Adrenal gland (tissue), 12 donors: ENCODE results near the gene ACSM6. TPM values are rescaled to one million over a fixed set of nuclear protein-coding genes. Genes with fewer than 3 reads are reported as not detected.

Experiments used
- DNase-seq, 7 donors: peaks; one replicate each; pipeline ENCODE4 v3.0.0-alpha.2; 2019 to 2020
- H3K27ac ChIP-seq, 5 donors: fragments of 200-600 bp; sonication (generic) in 4 of 5; 1 replicate in 3 of 5; 2 replicates in 2 of 5; pipeline versions ENCODE4 v1.5.1 to v1.8.0; 2016 to 2020; ENCODE audit warnings: mild to moderate bottlenecking in 1 of 5
- H3K27me3 ChIP-seq: fragments of 200-600 bp; 2 replicates; pipeline ENCODE4 v1.8.0; 2021
- H3K36me3 ChIP-seq, 2 donors: fragments of 200-600 bp; replicated peaks in 1 of 2; 1 replicate in 1 of 2; 2 replicates in 1 of 2; pipeline versions ENCODE4 v1.5.1 to v1.8.0; 2018 to 2022
- H3K4me1 ChIP-seq, 2 donors: fragments of 200-600 bp; replicated peaks in 1 of 2; 1 replicate in 1 of 2; 2 replicates in 1 of 2; pipeline versions ENCODE4 v1.5.1 to v1.8.0; 2018 to 2021
- H3K4me3 ChIP-seq, 4 donors: fragments of 200-600 bp; sonication (generic) in 3 of 4; one replicate each; pipeline ENCODE4 v1.5.1; 2016 to 2018
- H3K9me3 ChIP-seq, 3 donors: fragments of 200-600 bp; sonication (generic) in 1 of 3; replicated peaks in 1 of 3; 1 replicate in 2 of 3; 2 replicates in 1 of 3; pipeline versions ENCODE4 v1.5.1 to v1.8.0; 2016 to 2021
- CTCF ChIP-seq, 6 experiments: fragments of 450-650 bp in 4 of 6; fragments of 200-600 bp in 2 of 6; sonication (generic) in 1 of 6; IDR thresholded peaks; 1 replicate in 5 of 6; 2 replicates in 1 of 6; pipeline versions ENCODE4 v1.5.1 to v1.8.0; 2016 to 2021; ENCODE audit warnings: antibody characterized with exemption in 6 of 6, mild to moderate bottlenecking in 2 of 6, moderate library complexity in 1 of 6
- POLR2A ChIP-seq, 2 donors: fragments of 450-650 bp; IDR thresholded peaks; one replicate each; pipeline ENCODE4 v1.6.1; 2017; ENCODE audit warnings: antibody characterized with exemption in 2 of 2, mild to moderate bottlenecking in 2 of 2, moderate library complexity in 1 of 2
- WGBS, 4 donors: extraction: QIAGEN DNeasy Blood & Tissue Kit in 2 of 4; methylation state at CpG; one replicate each; pipeline versions ENCODE4 v1.1.5 to v1.1.7; 2013 to 2017; 5-methylcytosine and 5-hydroxymethylcytosine counted together
- intact Hi-C, 2 donors: fragments of 100-400 bp; cut with DNase I; formaldehyde crosslinking; loops; one replicate each; pipeline versions ENCODE4 v1.14.1 to v1.15.0; 2022 to 2023
- polyA plus RNA-seq, 3 donors: library from polyadenylated mRNA; stranded (reverse); fragments of 200-250 nt in 2 of 3; fragments of 350-450 nt in 1 of 3; fragmentation: Illumina TruSeq in 1 of 3; extraction: RNeasy Lipid Tissue Mini Kit (QIAGEN cat#74804) in 1 of 3; gene quantifications; one replicate each; pipeline ENCODE4 v1.2.3, GENCODE V29; 2013 to 2014
- total RNA-seq, 9 donors: library from RNA; depleted of rRNA in 4 of 9; stranded (reverse); fragments of >200 nt in 4 of 9; fragments of 120-200 nt in 1 of 9; fragmentation: NEBNext Ultra II Directional in 1 of 9; extraction: Animal tissue kit (Norgen Biotek cat#: 25700) in 1 of 9; gene quantifications; one replicate each; pipeline versions ENCODE4 v1.1.0 to v1.2.4, GENCODE V29; 2013 to 2023
- donor health status: healthy with polysubstance abuse.
- donor health status: Bipolar disorder and iron deficiency.
- donor health status: DM: yes; HTN: yes; CAD: no.
- donor health status: DM: no; HTN: no; CAD: no.
- donor health status: DM: no; HTN: no; CAD: no.
- donor health status: DM: yes; HTN: yes; CAD: no.

ACSM6 gene
- total and polyA plus RNA-seq, 12 donors, result not detected

GRCh38 chr10:95209509-95210127 is 15.6 kb downstream of the ACSM6 start:
- intact Hi-C loops, result no loop called here
- Histone ChIP-seq H3K4me1 (no peaks in the 10 kb centered on the region), H3K9me3 (no peaks in the 10 kb centered on the region), H3K36me3 (no peaks in the 10 kb centered on the region), H3K27ac (no peak overlapping the region), H3K4me3 (no peak overlapping the region), H3K27me3 (no peaks in the 10 kb centered on the region)
- WGBS, 4 donors, result 89 to 97% (median 92%) methylated on average over 6 of the region's 6 CpGs
- no peak for DNase-seq
- TF ChIP-seq POLR2A (IDR thresholded peaks at IDR 0.05), result no peak
- TF ChIP-seq CTCF (IDR thresholded peaks at IDR 0.05), result no peak

GRCh38 chr10:95211606-95212279 is 17.7 kb downstream of the ACSM6 start:
- TF ChIP-seq POLR2A (IDR thresholded peaks at IDR 0.05) (no peak), CTCF (IDR thresholded peaks at IDR 0.05) (no peak)
- H3K9me3 ChIP-seq, result no peaks in the 10 kb centered on the region
- H3K4me3 ChIP-seq, result no peak overlapping the region
- H3K4me1 ChIP-seq, result no peaks in the 10 kb centered on the region
- DNase-seq, result no peak
- H3K27ac ChIP-seq, result no peak overlapping the region
- H3K36me3 ChIP-seq, result no peaks in the 10 kb centered on the region
- H3K27me3 ChIP-seq, result no peaks in the 10 kb centered on the region
- intact Hi-C loops, result no loop called here
- WGBS, 4 donors, result 68 to 90% (median 82%) methylated on average over 3 of the region's 3 CpGs

- WGBS, 4 donors, result 76 to 85% (median 81%) methylated on average over 2 of the region's 2 CpGs
- no peak for TF ChIP-seq CTCF (IDR thresholded peaks at IDR 0.05)
- no peak for TF ChIP-seq POLR2A (IDR thresholded peaks at IDR 0.05)
- no peaks in the 10 kb centered on the region for H3K9me3 ChIP-seq
- no peaks in the 10 kb centered on the region for H3K4me1 ChIP-seq
- no peak overlapping the region for H3K27ac ChIP-seq
- H3K36me3 ChIP-seq, result no peaks in the 10 kb centered on the region
- intact Hi-C loops, result no loop called here
- no peaks in the 10 kb centered on the region for H3K27me3 ChIP-seq
- no peak overlapping the region for H3K4me3 ChIP-seq
- DNase-seq, result no peak
Observed at GRCh38 chr10:95214369-95214768, 20.3 kb downstream of the ACSM6 start.

- Histone ChIP-seq H3K27ac (no peak overlapping the region), H3K27me3 (no peaks in the 10 kb centered on the region), H3K36me3 (no peaks in the 10 kb centered on the region), H3K9me3 (no peaks in the 10 kb centered on the region), H3K4me3 (no peak overlapping the region), H3K4me1 (no peaks in the 10 kb centered on the region)
- intact Hi-C loops, result no loop called here
- TF ChIP-seq POLR2A (IDR thresholded peaks at IDR 0.05) (no peak), CTCF (IDR thresholded peaks at IDR 0.05) (no peak)
- no peak for DNase-seq
- WGBS, 4 donors, result 59 to 81% (median 74%) methylated on average over 2 to 3 of the region's 3 CpGs
Observed at GRCh38 chr10:95214793-95215192, 20.8 kb downstream of the ACSM6 start.
